ENCODE measurements around the gene TMEM255A.

GRCh38 chrX:120336899-120337298, 25.6 kb upstream of the TMEM255A start:
- TF ChIP-seq ZNF274 (IDR thresholded peaks at IDR 0.05; ENCODE audit: low read depth, low read length) (no peak), YY1 (IDR thresholded peaks at IDR 0.05; ENCODE audit: insufficient read depth, insufficient read length) (no peak), SUZ12 (IDR thresholded peaks at IDR 0.05; ENCODE audit: extremely low read depth, insufficient read depth, insufficient read length) (no peak)
